Stimulated activated CD8-positive, alpha-beta memory T cell treated with anti-CD3 and anti-CD28 coated beads, Interleukin-15, amount 100 ng/mL, for 4 hours (primary cell): Measurements from ENCODE around the gene MLYCD.

ENCODE experiments used
- DNase-seq, 2 donors: peaks; one replicate each; pipeline ENCODE4 v3.0.0-alpha.2; 2020; ENCODE audit warnings: low read depth in 2 of 2

Gene MLYCD

GRCh38 chr16:83968891-83969649, 70.2 kb downstream of the MLYCD start:
- DNase-seq, result no peak

GRCh38 chr16:83969771-83970429, 71.0 kb downstream of the MLYCD start:
- DNase-seq, result no peak

- no peak for DNase-seq
Observed at GRCh38 chr16:83970430-83970815, 71.5 kb downstream of the MLYCD start.

GRCh38 chr16:83971165-83972130, 72.5 kb downstream of the MLYCD start:
- DNase-seq, result no peak

- no peak for DNase-seq
Observed at GRCh38 chr16:83972256-83973008, 73.5 kb downstream of the MLYCD start.

GRCh38 chr16:83973077-83973476, 74.2 kb downstream of the MLYCD start:
- no peak for DNase-seq

- no peak for DNase-seq
Observed at GRCh38 chr16:83973581-83974385, 74.9 kb downstream of the MLYCD start.

- no peak for DNase-seq
Observed at GRCh38 chr16:83974475-83974874, 75.6 kb downstream of the MLYCD start.

- DNase-seq, result no peak
Observed at GRCh38 chr16:83975590-83976260, 76.8 kb downstream of the MLYCD start.
